Neural progenitor cell (in vitro differentiated cells): ENCODE data around the gene SLC35E1. TPM values are rescaled to one million over a fixed set of nuclear protein-coding genes. Genes with fewer than 3 reads are reported as not detected.

Experiments used
- DNase-seq: peaks from one replicate; pipeline ENCODE4 v3.0.0-alpha.2; 2016; ENCODE audit warnings: low spot score
- H2AFZ ChIP-seq: fragments of 200-600 bp; sonication (generic); replicated peaks from 2 replicates; pipeline ENCODE4 v1.6.1; 2016; ENCODE audit warnings: antibody characterized with exemption
- H3F3A ChIP-seq: fragments of 200-600 bp; sonication (generic); 2 replicates; pipeline ENCODE4 v1.6.1; 2016; ENCODE audit warnings: antibody characterized with exemption, low read depth
- H3K27ac ChIP-seq: fragments of 200-600 bp; sonication (generic); 2 replicates; pipeline ENCODE4 v1.5.1; 2016; ENCODE audit warnings: mild to moderate bottlenecking
- H3K27me3 ChIP-seq: fragments of 200-600 bp; sonication (generic); 2 replicates; pipeline ENCODE4 v1.6.1; 2016; ENCODE audit warnings: mild to moderate bottlenecking, moderate library complexity
- H3K36me3 ChIP-seq: fragments of 200-600 bp; sonication (generic); 2 replicates; pipeline ENCODE4 v1.5.1; 2016
- H3K4me1 ChIP-seq: fragments of 200-600 bp; sonication (generic); 2 replicates; pipeline ENCODE4 v1.6.1; 2016; ENCODE audit warnings: mixed run types
- H3K4me2 ChIP-seq: fragments of 200-600 bp; sonication (generic); 2 replicates; pipeline ENCODE4 v1.6.1; 2016
- H3K4me3 ChIP-seq: fragments of 200-600 bp; sonication (generic); 2 replicates; pipeline ENCODE4 v1.5.1; 2016
- H3K79me2 ChIP-seq: fragments of 200-600 bp; sonication (generic); 2 replicates; pipeline ENCODE4 v1.6.1; 2016; ENCODE audit warnings: low read depth
- H3K9ac ChIP-seq: fragments of 200-600 bp; sonication (generic); 2 replicates; pipeline ENCODE4 v1.6.1; 2016
- H3K9me3 ChIP-seq: fragments of 200-600 bp; sonication (generic); 2 replicates; pipeline ENCODE4 v1.5.1; 2016; ENCODE audit warnings: low read depth
- H4K20me1 ChIP-seq: fragments of 200-600 bp; sonication (generic); 2 replicates; pipeline ENCODE4 v1.6.1; 2016; ENCODE audit warnings: low read depth
- H3K27ac Mint-ChIP-seq: 3 replicates; pipeline ENCODE4 v1.8.0; 2021; ENCODE audit warnings: mixed read lengths
- H3K27me3 Mint-ChIP-seq: 2 replicates; pipeline ENCODE4 v1.8.0; 2022; ENCODE audit warnings: low read depth, mild to moderate bottlenecking, inconsistent platforms, moderate library complexity, mixed read lengths; ENCODE audit not compliant: insufficient read depth
- H3K36me3 Mint-ChIP-seq: 3 replicates; pipeline ENCODE4 v1.8.0; 2021; ENCODE audit warnings: mixed read lengths
- H3K4me1 Mint-ChIP-seq: 3 replicates; pipeline ENCODE4 v1.8.0; 2021; ENCODE audit warnings: mixed read lengths
- H3K4me3 Mint-ChIP-seq: 3 replicates; pipeline ENCODE4 v1.8.0; 2021; ENCODE audit warnings: mild to moderate bottlenecking, moderate library complexity, mixed read lengths
- H3K9me3 Mint-ChIP-seq: 3 replicates; pipeline ENCODE4 v1.8.0; 2020; ENCODE audit warnings: mixed read lengths
- EZH2 ChIP-seq: fragments of 200-600 bp; sonication (generic); IDR thresholded peaks from 2 replicates; pipeline ENCODE4 v1.6.1; 2017; ENCODE audit warnings: antibody characterized with exemption, mild to moderate bottlenecking, moderate library complexity
- EZH2phosphoT487 ChIP-seq: fragments of 200-600 bp; sonication (generic); IDR thresholded peaks from 2 replicates; pipeline ENCODE4 v1.6.1; 2017; ENCODE audit warnings: antibody characterized with exemption
- total RNA-seq: library from RNA; depleted of rRNA; stranded (reverse); fragments of >200 nt; gene quantifications from 2 replicates; pipeline ENCODE4 v1.2.3, GENCODE V29; 2015; ENCODE audit warnings: low replicate concordance
- TF ChIP-seq, protein P1 (sequence below): fragments of 200-600 bp; sonication (generic); IDR thresholded peaks from 2 replicates; pipeline ENCODE4 v1.5.1; 2017; ENCODE audit warnings: antibody characterized with exemption, mild to moderate bottlenecking

Gene SLC35E1
- total RNA-seq, 1 donor from 2014 or later = 16.4 TPM

DNA sequence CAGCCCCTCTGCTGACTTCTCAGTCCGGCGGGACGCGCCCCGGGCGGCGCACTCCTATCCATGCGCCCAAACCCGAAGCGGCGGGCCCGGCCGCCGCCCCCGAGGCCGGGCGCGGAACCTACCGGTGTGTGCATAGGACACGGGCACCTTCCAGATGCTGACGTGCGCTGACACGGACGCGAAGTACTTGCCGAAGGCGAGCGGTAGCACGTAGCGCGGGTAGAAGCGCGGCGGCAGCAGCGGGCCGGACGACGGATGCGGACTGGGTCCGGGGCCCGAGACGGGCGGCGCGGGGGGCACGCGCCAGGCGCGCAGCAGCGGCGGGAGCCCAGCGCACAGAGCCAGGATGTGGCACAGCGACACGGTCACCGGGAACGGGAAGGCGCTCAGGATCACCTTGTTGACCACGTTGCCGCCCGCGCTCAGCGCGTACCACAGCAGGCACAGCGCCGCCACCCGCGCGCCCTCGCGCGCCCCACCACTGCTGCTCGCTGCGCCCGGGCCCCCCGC, 338 bp downstream of the SLC35E1 start:
- Histone ChIP-seq H3K4me1 (peaks cover 8% of the 10 kb centered on the region), H3K27ac (no peak overlapping the region), H3F3A (peaks cover 11% of the 10 kb centered on the region), H3K9me3 (no peaks in the 10 kb centered on the region), H3K79me2 (peaks cover 60% of the 10 kb centered on the region), H3K4me2 (peak overlapping the region; percentile 99), H3K36me3 (no peaks in the 10 kb centered on the region), H3K27me3 (no peaks in the 10 kb centered on the region), H4K20me1 (peaks cover 22% of the 10 kb centered on the region), H2AFZ (peak overlapping the region; percentile 93), H3K9ac (peak overlapping the region; percentile 71), H3K4me3 (peak overlapping the region; percentile 97)
- Mint-ChIP-seq H3K36me3 (peaks cover 7% of the 10 kb centered on the region), H3K4me1 (peaks cover 19% of the 10 kb centered on the region), H3K4me3 (peak overlapping the region; percentile 84), H3K27me3 (no peaks in the 10 kb centered on the region), H3K9me3 (no peaks in the 10 kb centered on the region), H3K27ac (no peak overlapping the region)
- no peak for DNase-seq
- no peak for TF ChIP-seq EZH2phosphoT487
- TF ChIP-seq, protein P1, sequence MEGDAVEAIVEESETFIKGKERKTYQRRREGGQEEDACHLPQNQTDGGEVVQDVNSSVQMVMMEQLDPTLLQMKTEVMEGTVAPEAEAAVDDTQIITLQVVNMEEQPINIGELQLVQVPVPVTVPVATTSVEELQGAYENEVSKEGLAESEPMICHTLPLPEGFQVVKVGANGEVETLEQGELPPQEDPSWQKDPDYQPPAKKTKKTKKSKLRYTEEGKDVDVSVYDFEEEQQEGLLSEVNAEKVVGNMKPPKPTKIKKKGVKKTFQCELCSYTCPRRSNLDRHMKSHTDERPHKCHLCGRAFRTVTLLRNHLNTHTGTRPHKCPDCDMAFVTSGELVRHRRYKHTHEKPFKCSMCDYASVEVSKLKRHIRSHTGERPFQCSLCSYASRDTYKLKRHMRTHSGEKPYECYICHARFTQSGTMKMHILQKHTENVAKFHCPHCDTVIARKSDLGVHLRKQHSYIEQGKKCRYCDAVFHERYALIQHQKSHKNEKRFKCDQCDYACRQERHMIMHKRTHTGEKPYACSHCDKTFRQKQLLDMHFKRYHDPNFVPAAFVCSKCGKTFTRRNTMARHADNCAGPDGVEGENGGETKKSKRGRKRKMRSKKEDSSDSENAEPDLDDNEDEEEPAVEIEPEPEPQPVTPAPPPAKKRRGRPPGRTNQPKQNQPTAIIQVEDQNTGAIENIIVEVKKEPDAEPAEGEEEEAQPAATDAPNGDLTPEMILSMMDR = no peak

DNA sequence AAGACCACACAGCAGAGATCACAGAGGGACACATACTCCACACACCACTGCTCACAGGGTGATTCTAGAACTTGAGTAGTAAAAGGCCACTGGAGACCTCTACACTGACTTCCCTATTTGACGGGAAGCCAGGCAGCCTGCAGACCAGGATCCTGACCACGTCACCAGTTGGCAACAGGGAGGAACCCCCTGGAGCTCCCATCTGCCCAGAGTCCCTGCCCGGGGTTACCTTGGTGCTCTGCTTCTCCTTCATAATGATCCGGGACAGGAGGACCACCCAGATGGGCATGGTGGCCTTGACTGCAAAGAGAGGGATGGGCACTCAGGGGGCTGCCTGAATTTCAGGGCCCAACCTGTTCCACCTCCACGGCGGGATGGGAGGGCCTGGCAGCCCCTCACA, 932 bp downstream of the SLC35E1 start:
- peak overlapping the region; percentile 97 for H3K4me3 ChIP-seq
- H3K4me1 Mint-ChIP-seq = peaks cover 19% of the 10 kb centered on the region
- peak overlapping the region; percentile 84 for H3K4me3 Mint-ChIP-seq
- H3K79me2 ChIP-seq = peaks cover 56% of the 10 kb centered on the region
- H3K27me3 ChIP-seq = no peaks in the 10 kb centered on the region
- no peak overlapping the region for H3K27ac ChIP-seq
- no peaks in the 10 kb centered on the region for H3K27me3 Mint-ChIP-seq
- H4K20me1 ChIP-seq = peaks cover 16% of the 10 kb centered on the region
- peaks cover 11% of the 10 kb centered on the region for H3F3A ChIP-seq
- no peak overlapping the region for H3K27ac Mint-ChIP-seq
- peak overlapping the region; percentile 71 for H3K9ac ChIP-seq
- no peaks in the 10 kb centered on the region for H3K36me3 ChIP-seq
- DNase-seq = no peak
- peaks cover 8% of the 10 kb centered on the region for H3K4me1 ChIP-seq
- peak overlapping the region; percentile 99 for H3K4me2 ChIP-seq
- H3K9me3 ChIP-seq = no peaks in the 10 kb centered on the region
- no peak overlapping the region for H2AFZ ChIP-seq
- TF ChIP-seq EZH2 (no peak), EZH2phosphoT487 (no peak)
- TF ChIP-seq, protein P1 = no peak
- no peaks in the 10 kb centered on the region for H3K9me3 Mint-ChIP-seq
- peaks cover 12% of the 10 kb centered on the region for H3K36me3 Mint-ChIP-seq

DNA sequence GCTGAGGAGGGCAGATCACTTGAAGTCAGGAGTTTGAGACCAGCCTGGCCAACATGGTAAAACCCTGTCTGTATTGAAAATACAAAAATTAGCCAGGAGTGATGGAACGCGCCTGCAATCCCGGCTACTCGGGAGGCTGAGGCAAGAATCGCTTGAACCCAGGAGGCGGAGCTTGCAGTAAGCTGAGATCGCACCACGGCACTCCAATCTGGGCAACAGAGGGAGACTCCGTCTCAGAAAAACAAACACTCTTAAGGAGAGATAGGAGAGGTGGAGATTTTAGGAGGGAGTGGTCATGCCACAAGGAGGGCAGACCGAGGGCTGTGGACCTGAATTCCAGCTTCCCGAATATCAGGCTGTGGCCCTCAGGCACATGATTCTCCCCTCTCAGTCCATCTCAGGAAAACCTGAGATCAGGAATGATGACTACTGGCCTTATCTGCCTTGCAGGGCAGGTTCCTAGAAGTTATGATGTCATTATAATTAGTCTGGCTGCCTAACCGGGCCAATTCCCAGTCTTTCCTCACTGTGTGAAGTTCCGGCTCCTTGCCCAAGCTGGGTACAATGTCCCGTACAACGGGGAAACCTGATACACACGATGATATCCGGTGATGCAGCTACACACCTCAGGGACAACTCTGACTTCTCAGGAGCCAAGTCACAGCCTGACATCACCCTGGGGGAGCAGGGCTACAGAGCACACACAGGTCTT, 2.5 kb downstream of the SLC35E1 start:
- peak overlapping the region; percentile 84 for H3K4me3 Mint-ChIP-seq
- H3K9me3 Mint-ChIP-seq = no peaks in the 10 kb centered on the region

More for the DNA sequence above, 2.5 kb downstream of the SLC35E1 start:
- Histone ChIP-seq H3K79me2 (peaks cover 43% of the 10 kb centered on the region), H3F3A (peaks cover 11% of the 10 kb centered on the region), H2AFZ (no peak overlapping the region), H3K4me2 (no peak overlapping the region), H3K9ac (no peak overlapping the region), H3K4me3 (no peak overlapping the region), H3K27me3 (no peaks in the 10 kb centered on the region), H4K20me1 (peaks cover 6% of the 10 kb centered on the region), H3K36me3 (no peaks in the 10 kb centered on the region), H3K27ac (no peak overlapping the region), H3K4me1 (peaks cover 8% of the 10 kb centered on the region), H3K9me3 (no peaks in the 10 kb centered on the region)
- DNase-seq = no peak
- Mint-ChIP-seq H3K4me1 (peaks cover 19% of the 10 kb centered on the region), H3K27ac (no peak overlapping the region), H3K27me3 (no peaks in the 10 kb centered on the region), H3K36me3 (peaks cover 11% of the 10 kb centered on the region)
- TF ChIP-seq EZH2 (no peak), EZH2phosphoT487 (no peak)
- TF ChIP-seq, protein P1 = no peak
